ENCODE results near the gene PEDS1. TPM values are rescaled to one million over a fixed set of nuclear protein-coding genes. Genes with fewer than 3 reads are reported as not detected.

Gene PEDS1
- total and polyA plus RNA-seq, 2 of the 13 experiments (the other 11 are each of a cell fraction or from before 2014, with no cell fraction given) = 30.5 to 93.9 TPM

DNA sequence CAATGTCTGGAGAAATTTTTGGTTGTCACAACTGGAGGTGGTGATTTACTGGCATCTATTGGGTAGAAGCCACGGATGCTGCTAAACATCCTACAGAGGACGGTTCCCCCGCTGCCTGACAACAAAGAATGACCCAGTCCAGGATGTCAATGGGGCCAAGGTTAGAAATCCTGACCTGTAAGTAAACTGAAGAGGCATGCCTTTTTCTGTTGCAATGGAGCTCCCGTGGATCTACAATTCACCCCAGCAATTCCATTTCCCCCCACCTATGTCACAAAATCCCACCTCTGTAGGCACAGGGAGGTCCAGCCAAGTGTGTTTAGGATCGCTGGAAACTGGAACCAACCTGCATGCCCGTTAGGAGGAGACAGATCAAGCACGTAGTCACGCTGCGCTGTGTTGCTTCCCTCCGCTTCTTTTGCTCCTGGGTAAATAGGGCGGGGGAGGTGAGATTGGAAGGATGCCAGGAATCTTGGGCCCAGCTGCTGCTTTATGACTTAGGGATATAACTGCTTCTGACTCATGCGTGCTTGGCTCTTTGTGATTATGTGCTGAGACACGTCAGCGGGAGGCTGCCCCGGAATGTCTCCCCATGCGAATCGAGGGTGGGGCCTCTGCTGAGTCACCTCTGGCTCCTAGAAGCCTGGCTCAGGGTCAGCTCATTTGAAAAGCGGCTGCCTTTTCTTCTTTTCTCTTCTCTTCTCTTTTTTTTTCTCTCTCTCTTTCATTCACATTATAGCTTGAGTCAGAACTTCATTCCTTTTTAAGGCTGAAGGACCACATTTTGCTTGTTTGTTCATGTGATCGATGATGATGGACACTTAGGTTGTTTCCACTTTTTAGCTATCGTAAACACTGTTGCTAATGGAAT is 12.4 kb upstream of the PEDS1 start (continued):
- TF ChIP-seq, protein P1, sequence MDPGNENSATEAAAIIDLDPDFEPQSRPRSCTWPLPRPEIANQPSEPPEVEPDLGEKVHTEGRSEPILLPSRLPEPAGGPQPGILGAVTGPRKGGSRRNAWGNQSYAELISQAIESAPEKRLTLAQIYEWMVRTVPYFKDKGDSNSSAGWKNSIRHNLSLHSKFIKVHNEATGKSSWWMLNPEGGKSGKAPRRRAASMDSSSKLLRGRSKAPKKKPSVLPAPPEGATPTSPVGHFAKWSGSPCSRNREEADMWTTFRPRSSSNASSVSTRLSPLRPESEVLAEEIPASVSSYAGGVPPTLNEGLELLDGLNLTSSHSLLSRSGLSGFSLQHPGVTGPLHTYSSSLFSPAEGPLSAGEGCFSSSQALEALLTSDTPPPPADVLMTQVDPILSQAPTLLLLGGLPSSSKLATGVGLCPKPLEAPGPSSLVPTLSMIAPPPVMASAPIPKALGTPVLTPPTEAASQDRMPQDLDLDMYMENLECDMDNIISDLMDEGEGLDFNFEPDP (CRISPR knock-in tag; conservative IDR thresholded peaks at IDR 0.05) = 0 out of 2 replicates have a peak, but pooled peaks have one; percentile 76
- TF ChIP-seq KDM2A (CRISPR knock-in tag; IDR thresholded peaks at IDR 0.05; ENCODE audit: borderline replicate concordance, low read depth) (peak; percentile 91), EED (CRISPR knock-in tag; IDR thresholded peaks at IDR 0.05) (peak; percentile 93), PAX8 (CRISPR knock-in tag; IDR thresholded peaks at IDR 0.05; ENCODE audit: borderline replicate concordance) (no peak), MXI1 (IDR thresholded peaks at IDR 0.05; ENCODE audit: borderline replicate concordance, low read depth, low read length) (peak; percentile 86; the same call in 2 of the 3 replicates), ZNF550 (CRISPR knock-in tag; IDR thresholded peaks at IDR 0.05; ENCODE audit: borderline replicate concordance) (peak; percentile 60; the same call in 1 of the 2 replicates), SALL2 (CRISPR knock-in tag; IDR thresholded peaks at IDR 0.05) (peak; percentile 95), ZNF558 (CRISPR knock-in tag; IDR thresholded peaks at IDR 0.05; ENCODE audit: borderline replicate concordance) (0 out of 2 replicates have a peak, but pooled peaks have one; percentile 51), KDM5B (CRISPR knock-in tag; IDR thresholded peaks at IDR 0.05; ENCODE audit: borderline replicate concordance) (peak; percentile 91), RFXAP (CRISPR knock-in tag; IDR thresholded peaks at IDR 0.05; ENCODE audit: borderline replicate concordance) (peak; percentile 74), ZBTB3 (CRISPR knock-in tag; IDR thresholded peaks at IDR 0.05; ENCODE audit: borderline replicate concordance, low read depth) (peak; percentile 86; the same call in 1 of the 2 replicates), ZNF564 (CRISPR knock-in tag; IDR thresholded peaks at IDR 0.05) (peak; percentile 97), ZNF547 (CRISPR knock-in tag; IDR thresholded peaks at IDR 0.05) (peak; percentile 96; the same call in 1 of the 2 replicates), ZSCAN29 (CRISPR knock-in tag; conservative IDR thresholded peaks at IDR 0.05) (peak; percentile 88; the same call in 1 of the 2 replicates), ZFP36L2 (CRISPR knock-in tag; IDR thresholded peaks at IDR 0.05) (no peak; the same call in 1 of the 2 replicates), SIN3B (IDR thresholded peaks at IDR 0.05; ENCODE audit: low read length) (no peak)
- TF ChIP-seq, protein P2, sequence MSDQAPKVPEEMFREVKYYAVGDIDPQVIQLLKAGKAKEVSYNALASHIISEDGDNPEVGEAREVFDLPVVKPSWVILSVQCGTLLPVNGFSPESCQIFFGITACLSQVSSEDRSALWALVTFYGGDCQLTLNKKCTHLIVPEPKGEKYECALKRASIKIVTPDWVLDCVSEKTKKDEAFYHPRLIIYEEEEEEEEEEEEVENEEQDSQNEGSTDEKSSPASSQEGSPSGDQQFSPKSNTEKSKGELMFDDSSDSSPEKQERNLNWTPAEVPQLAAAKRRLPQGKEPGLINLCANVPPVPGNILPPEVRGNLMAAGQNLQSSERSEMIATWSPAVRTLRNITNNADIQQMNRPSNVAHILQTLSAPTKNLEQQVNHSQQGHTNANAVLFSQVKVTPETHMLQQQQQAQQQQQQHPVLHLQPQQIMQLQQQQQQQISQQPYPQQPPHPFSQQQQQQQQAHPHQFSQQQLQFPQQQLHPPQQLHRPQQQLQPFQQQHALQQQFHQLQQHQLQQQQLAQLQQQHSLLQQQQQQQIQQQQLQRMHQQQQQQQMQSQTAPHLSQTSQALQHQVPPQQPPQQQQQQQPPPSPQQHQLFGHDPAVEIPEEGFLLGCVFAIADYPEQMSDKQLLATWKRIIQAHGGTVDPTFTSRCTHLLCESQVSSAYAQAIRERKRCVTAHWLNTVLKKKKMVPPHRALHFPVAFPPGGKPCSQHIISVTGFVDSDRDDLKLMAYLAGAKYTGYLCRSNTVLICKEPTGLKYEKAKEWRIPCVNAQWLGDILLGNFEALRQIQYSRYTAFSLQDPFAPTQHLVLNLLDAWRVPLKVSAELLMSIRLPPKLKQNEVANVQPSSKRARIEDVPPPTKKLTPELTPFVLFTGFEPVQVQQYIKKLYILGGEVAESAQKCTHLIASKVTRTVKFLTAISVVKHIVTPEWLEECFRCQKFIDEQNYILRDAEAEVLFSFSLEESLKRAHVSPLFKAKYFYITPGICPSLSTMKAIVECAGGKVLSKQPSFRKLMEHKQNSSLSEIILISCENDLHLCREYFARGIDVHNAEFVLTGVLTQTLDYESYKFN (CRISPR knock-in tag; conservative IDR thresholded peaks at IDR 0.05) = peak; percentile 98
- TF ChIP-seq, protein P3, sequence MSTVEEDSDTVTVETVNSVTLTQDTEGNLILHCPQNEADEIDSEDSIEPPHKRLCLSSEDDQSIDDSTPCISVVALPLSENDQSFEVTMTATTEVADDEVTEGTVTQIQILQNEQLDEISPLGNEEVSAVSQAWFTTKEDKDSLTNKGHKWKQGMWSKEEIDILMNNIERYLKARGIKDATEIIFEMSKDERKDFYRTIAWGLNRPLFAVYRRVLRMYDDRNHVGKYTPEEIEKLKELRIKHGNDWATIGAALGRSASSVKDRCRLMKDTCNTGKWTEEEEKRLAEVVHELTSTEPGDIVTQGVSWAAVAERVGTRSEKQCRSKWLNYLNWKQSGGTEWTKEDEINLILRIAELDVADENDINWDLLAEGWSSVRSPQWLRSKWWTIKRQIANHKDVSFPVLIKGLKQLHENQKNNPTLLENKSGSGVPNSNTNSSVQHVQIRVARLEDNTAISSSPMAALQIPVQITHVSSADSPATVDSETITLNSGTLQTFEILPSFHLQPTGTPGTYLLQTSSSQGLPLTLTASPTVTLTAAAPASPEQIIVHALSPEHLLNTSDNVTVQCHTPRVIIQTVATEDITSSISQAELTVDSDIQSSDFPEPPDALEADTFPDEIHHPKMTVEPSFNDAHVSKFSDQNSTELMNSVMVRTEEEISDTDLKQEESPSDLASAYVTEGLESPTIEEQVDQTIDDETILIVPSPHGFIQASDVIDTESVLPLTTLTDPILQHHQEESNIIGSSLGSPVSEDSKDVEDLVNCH (CRISPR knock-in tag; IDR thresholded peaks at IDR 0.05) = no peak
- TF ChIP-seq, protein P4, sequence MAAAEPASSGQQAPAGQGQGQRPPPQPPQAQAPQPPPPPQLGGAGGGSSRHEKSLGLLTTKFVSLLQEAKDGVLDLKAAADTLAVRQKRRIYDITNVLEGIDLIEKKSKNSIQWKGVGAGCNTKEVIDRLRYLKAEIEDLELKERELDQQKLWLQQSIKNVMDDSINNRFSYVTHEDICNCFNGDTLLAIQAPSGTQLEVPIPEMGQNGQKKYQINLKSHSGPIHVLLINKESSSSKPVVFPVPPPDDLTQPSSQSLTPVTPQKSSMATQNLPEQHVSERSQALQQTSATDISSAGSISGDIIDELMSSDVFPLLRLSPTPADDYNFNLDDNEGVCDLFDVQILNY (CRISPR knock-in tag; conservative IDR thresholded peaks at IDR 0.05) = no peak
- TF ChIP-seq, protein P5, sequence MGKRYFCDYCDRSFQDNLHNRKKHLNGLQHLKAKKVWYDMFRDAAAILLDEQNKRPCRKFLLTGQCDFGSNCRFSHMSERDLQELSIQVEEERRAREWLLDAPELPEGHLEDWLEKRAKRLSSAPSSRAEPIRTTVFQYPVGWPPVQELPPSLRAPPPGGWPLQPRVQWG (CRISPR knock-in tag; IDR thresholded peaks at IDR 0.05; ENCODE audit: borderline replicate concordance, low read depth) = no peak

Data from HepG2 (cell line).